GM21390 (cell line): Measurements from ENCODE around the gene MEI4.
"Not testable (repeated sequence)": the region's sequence is repeated elsewhere in the genome, so short reads cannot be mapped to it uniquely, and the experiment has no call there.

ENCODE experiments used
- ATAC-seq: cut with Tn5 transposase; IDR thresholded peaks from one replicate; pipeline ENCODE4 v1.9.1; 2021; ENCODE audit not compliant: unreplicated experiment

MEI4 gene

GRCh38 chr6:77652739-77653138 is at the start of gene MEI4:
Gene MEI4, plus strand, starts transcription at chr6:77653039. Its CDS starts 37,633 bp downstream, at chr6:77690672.
- no peak for ATAC-seq

GRCh38 chr6:77604476-77604875 is 48.4 kb upstream of the MEI4 start:
- ATAC-seq: no peak

- ATAC-seq: no peak
Measured at GRCh38 chr6:77607004-77607403, 45.8 kb upstream of the MEI4 start.

GRCh38 chr6:77609106-77609505 is 43.7 kb upstream of the MEI4 start:
- no peak for ATAC-seq

- no peak for ATAC-seq
Measured at GRCh38 chr6:77619114-77619513, 33.7 kb upstream of the MEI4 start.

GRCh38 chr6:77620278-77620882 is 32.5 kb upstream of the MEI4 start:
- peak; percentile 90 for ATAC-seq

- no peak for ATAC-seq
Measured at GRCh38 chr6:77624515-77624914, 28.3 kb upstream of the MEI4 start.

GRCh38 chr6:77626426-77626825 is 26.4 kb upstream of the MEI4 start:
- no peak for ATAC-seq

GRCh38 chr6:77630014-77630413 is 22.8 kb upstream of the MEI4 start:
- ATAC-seq: no peak

- ATAC-seq: no peak
Measured at GRCh38 chr6:77633471-77633870, 19.4 kb upstream of the MEI4 start.

GRCh38 chr6:77633993-77634715 is 18.7 kb upstream of the MEI4 start:
- ATAC-seq: no peak

GRCh38 chr6:77638129-77638830 is 14.6 kb upstream of the MEI4 start:
- ATAC-seq: no peak

- no peak for ATAC-seq
Measured at GRCh38 chr6:77644102-77644705, 8.6 kb upstream of the MEI4 start.

- ATAC-seq: peak; percentile 66
Measured at GRCh38 chr6:77650098-77650663, 2.7 kb upstream of the MEI4 start.

- ATAC-seq: no peak
Measured at GRCh38 chr6:77653816-77654215, 977 bp downstream of the MEI4 start.

GRCh38 chr6:77655035-77655434 is 2.2 kb downstream of the MEI4 start:
- not testable (repeated sequence) for ATAC-seq

- ATAC-seq: no peak
Measured at GRCh38 chr6:77656999-77657764, 4.3 kb downstream of the MEI4 start.

GRCh38 chr6:77666340-77666739 is 13.5 kb downstream of the MEI4 start:
- ATAC-seq: no peak

GRCh38 chr6:77666846-77667245 is 14.0 kb downstream of the MEI4 start:
- no peak for ATAC-seq

- ATAC-seq: no peak
Measured at GRCh38 chr6:77669913-77670312, 17.1 kb downstream of the MEI4 start.

GRCh38 chr6:77674211-77674610 is 21.4 kb downstream of the MEI4 start:
- ATAC-seq: no peak
